GM18861 (cell line): ENCODE data around the gene PPL.
"Not testable (repeated sequence)": the region's sequence is repeated elsewhere in the genome, so short reads cannot be mapped to it uniquely, and the experiment has no call there.

Source experiments
- ATAC-seq: cut with Tn5 transposase; IDR thresholded peaks from one replicate; pipeline ENCODE4 v1.9.1; 2021; ENCODE audit not compliant: unreplicated experiment

The PPL gene

GRCh38 chr16:4935241-4935855 lies 1.6 kb downstream of the PPL start:
- ATAC-seq = no peak

DNA sequence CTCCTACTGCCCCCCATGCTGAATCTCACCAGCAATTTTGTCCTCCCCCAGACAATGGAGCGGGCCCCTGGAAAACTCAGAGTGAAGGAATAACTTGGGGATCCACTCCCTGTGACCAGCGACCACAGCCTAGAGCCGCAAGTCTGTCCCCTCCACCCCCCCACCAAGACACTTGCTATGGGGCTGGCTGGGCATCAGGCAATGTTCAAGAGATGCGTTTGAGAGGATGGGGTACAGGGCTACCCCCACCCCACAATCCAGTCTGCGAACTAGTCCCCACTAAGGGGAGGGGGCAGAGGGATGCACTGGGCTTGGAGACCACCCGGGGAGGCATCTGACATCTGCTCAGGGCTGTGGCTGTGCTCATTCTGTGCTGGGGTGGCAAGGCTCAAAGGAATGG lies 2.4 kb downstream of the PPL start:
- ATAC-seq = no peak

GRCh38 chr16:4933871-4934395 lies 3.0 kb downstream of the PPL start:
- ATAC-seq = no peak

DNA sequence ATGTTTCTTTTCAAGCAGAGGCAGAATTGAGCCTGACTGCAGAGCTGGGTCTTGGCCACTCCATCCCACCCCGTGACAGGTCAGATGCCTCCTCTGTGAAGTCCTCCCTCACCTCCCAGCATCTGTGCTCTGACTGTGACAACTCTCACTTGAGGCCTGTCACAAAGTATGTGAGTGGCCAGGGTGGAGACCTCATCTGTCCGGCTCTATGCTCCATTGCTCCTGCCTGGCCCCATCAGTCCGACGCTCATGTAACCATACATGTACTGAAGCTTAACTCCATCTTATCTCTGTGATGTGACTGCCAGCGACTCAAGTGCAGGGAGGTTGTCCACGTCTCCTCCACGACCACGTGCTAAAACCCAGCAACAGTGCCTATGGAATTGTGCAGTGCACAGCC lies 3.5 kb downstream of the PPL start:
- no peak for ATAC-seq

DNA sequence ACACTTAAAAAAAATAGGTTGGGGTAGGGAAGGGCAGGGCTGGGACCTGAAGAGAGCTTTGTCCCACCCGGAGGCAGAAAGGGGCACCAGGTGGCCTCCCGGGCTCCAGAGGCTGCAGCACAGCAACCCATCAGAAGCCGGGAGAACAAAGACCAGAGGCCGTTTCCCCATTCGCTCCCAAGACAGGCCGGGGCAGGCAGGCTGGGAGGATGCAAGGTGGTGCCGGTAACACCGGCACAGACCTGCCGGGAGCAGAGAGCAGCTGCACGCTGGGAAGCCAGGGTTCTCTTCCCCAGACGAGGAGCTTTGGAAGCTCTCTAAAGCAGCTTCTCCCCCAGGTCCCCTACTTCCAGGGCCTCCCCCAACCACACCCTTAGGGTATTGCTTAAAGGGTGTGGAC lies 5.6 kb downstream of the PPL start:
- ATAC-seq = no peak

- ATAC-seq = not testable (repeated sequence)
These were observed 7.3 kb downstream of the PPL start for GRCh38 chr16:4929619-4930018.

- ATAC-seq = no peak
These were observed 8.7 kb downstream of the PPL start for GRCh38 chr16:4928227-4928626.

- ATAC-seq = no peak
These were observed 9.3 kb downstream of the PPL start for GRCh38 chr16:4927661-4928060.

GRCh38 chr16:4926928-4927327 lies 10.0 kb downstream of the PPL start:
- ATAC-seq = no peak

DNA sequence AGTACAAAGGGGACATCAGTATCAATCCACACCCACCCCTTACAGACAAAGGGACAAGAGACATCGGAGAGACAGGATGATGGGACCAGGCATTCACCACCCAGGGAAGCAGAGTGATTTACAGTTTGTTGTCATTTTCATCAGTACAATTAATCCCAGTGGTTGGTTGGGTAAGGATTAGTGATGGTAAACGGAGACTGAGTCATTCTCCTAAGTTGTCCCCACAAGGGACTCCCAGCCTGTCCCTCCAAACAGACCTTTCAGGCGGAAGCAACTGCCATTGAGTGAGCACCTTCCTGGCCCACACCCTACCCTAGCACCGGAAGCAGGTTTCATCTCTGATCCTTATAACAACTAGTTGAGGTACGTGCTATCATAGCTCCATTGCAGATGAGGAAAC lies 11.2 kb downstream of the PPL start:
- no peak for ATAC-seq

GRCh38 chr16:4925293-4925607 lies 11.7 kb downstream of the PPL start:
- no peak for ATAC-seq

DNA sequence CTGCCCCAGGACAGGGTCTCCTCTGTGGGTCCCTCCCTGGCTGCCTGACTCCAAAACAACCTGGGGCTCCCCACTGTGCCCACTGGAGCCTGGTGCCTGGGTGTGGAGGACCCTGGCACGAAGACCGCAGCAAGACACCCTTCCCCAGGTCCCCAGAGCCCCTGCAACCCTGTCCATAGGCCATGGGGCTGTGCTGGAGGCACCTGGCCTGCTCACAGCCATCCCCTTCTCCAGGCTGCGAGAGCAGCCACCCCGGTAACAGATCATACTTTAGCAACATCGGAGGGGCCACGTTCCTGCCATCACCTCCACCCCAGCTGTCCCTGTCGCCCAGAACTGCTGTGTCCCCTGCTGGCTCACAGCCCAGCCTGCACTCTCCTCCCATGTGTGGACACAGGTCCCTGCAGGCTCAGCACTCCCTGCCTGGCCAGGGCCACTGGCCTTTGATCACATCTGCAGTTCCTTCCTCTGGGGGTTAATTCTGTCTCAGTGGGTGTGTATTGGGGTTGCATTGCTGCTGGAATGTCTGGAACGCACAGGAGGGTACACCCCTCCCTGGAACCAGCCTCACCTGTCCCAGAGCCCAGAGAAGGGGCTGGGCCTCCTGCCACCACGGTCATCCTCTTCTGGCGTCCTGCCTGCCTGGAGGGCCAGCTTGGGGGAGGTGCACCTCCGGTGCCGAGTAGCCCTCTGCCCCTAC lies 12.2 kb downstream of the PPL start:
- ATAC-seq = no peak

- ATAC-seq = no peak
These were observed 13.1 kb downstream of the PPL start for GRCh38 chr16:4923853-4924252.

DNA sequence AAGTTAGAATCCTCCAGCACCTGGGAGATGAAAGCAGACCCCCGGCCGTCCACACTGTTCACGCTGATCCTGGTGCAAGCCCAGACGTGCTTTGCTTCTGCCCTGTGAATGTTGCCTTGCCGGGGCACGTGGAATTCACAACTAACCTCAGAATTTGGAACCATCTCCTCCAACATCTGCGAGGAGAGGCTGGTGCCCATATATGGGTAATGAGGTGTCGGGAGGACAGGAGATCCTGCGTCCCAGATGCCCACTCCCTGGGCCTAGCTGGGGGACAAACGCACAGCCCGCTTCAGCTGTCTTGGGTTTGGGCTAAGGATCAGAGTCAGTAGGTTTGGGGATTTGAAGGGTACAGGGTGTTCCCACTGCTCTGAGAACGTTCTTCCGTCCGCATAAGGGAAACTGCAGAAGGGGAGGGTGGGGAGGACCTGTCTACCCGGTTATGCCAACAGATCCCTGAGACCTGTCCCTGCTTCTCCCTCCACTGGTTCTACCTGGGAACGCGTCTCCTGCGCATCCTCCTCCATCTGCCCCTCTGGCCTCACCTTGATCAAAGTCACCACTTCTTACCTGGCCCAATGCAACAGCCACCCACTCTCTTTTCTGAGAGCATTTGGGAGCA lies 14.1 kb downstream of the PPL start:
- no peak for ATAC-seq

- ATAC-seq = no peak
These were observed 16.1 kb downstream of the PPL start for GRCh38 chr16:4920826-4921225.

GRCh38 chr16:4918781-4919251 lies 18.1 kb downstream of the PPL start:
- no peak for ATAC-seq

- no peak for ATAC-seq
These were observed 19.8 kb downstream of the PPL start for GRCh38 chr16:4917117-4917516.

GRCh38 chr16:4915226-4915761 lies 21.7 kb downstream of the PPL start:
- ATAC-seq = no peak

DNA sequence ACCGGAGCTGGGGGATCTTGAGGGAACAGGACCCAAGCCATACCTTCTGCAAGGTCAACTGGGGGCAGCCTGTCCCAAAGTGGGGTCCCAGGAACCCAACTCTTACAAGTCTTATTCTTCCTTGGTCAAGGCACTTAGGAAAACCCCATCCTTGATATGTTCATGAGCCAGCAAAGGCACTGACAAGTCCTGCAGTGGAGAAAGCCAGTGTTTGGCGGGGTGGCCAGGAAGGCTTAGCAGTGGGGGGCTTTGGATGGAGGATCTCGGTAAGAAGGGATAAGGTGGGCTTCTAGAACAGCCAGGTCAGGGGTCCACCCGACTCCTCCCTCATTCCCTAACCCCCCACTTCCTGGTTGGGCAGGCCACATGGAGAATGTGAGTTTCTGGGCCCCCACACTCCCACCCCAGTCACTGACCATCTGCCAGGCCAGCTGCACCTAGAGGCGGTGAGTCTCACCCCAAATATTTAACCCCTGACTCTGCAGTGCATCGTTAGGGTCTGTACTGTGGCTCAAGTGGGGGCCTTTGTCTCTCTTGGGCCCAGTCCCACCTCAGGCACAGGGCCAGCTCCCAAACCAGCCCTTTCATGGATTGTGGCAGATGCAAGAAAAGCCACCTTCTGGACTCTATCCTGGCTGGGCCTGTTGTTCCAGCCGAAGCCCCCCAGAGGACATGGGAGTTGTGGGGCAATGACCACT lies 22.3 kb downstream of the PPL start:
- no peak for ATAC-seq

- ATAC-seq = no peak
These were observed 23.0 kb downstream of the PPL start for GRCh38 chr16:4913774-4914525.
